Bronchial epithelial cell (primary cell): Measurements from ENCODE around the gene GPATCH8. TPM values are rescaled to one million over a fixed set of nuclear protein-coding genes. Genes with fewer than 3 reads are reported as not detected.

ENCODE experiments used
- DNase-seq: peaks from one replicate; pipeline ENCODE4 v3.0.0-alpha.2; 2010; ENCODE audit warnings: low read depth
- FAIRE-seq: peaks from 2 replicates; lab custom pipeline; 2011; peaks lifted over from hg19 to GRCh38; lab: Jason Lieb, UNC
- H3K27me3 ChIP-seq: 2 replicates; pipeline ENCODE4 v1.5.1; 2011; ENCODE audit warnings: low read length; ENCODE audit not compliant: control insufficient read depth, insufficient read depth
- H3K36me3 ChIP-seq: 2 replicates; pipeline ENCODE4 v1.5.1; 2011; ENCODE audit warnings: low read length; ENCODE audit not compliant: control insufficient read depth, insufficient read depth
- H3K4me3 ChIP-seq: 2 replicates; pipeline ENCODE4 v1.5.1; 2011; ENCODE audit warnings: mild to moderate bottlenecking, low read depth, low read length, control low read depth
- CTCF ChIP-seq: IDR thresholded peaks from 2 replicates; pipeline ENCODE4 v1.5.1; 2011; ENCODE audit warnings: mild to moderate bottlenecking, moderate library complexity, low read length, control low read depth, inconsistent platforms; ENCODE audit not compliant: insufficient read depth, severe bottlenecking
- total RNA-seq: library from RNA; depleted of rRNA; stranded (reverse); fragments of >200 nt; gene quantifications from 2 replicates; pipeline ENCODE4 v1.2.1, GENCODE V29; 2014

Gene GPATCH8
- total RNA-seq, 1 donor from 2014 or later = 14.2 TPM

GRCh38 chr17:44355642-44356099 lies 147.5 kb downstream of the GPATCH8 start:
- no peak overlapping the region for H3K4me3 ChIP-seq
- DNase-seq (no peak), FAIRE-seq (no peak)
- H3K27me3 ChIP-seq = no peaks in the 10 kb centered on the region
- H3K36me3 ChIP-seq = peaks cover 20% of the 10 kb centered on the region
- TF ChIP-seq CTCF = no peak

GRCh38 chr17:44354582-44355561 lies 148.3 kb downstream of the GPATCH8 start:
- peak; percentile 35 for TF ChIP-seq CTCF
- Histone ChIP-seq H3K27me3 (no peaks in the 10 kb centered on the region), H3K4me3 (no peak overlapping the region), H3K36me3 (peaks cover 26% of the 10 kb centered on the region)
- no peak for FAIRE-seq
- no peak for DNase-seq

- Histone ChIP-seq H3K27me3 (no peaks in the 10 kb centered on the region), H3K36me3 (peaks cover 32% of the 10 kb centered on the region), H3K4me3 (peak overlapping the region; percentile 10)
- DNase-seq (no peak), FAIRE-seq (no peak)
- no peak for TF ChIP-seq CTCF
These were observed 149.4 kb downstream of the GPATCH8 start for GRCh38 chr17:44353672-44354331.

GRCh38 chr17:44352828-44353671 lies 150.2 kb downstream of the GPATCH8 start:
- no peaks in the 10 kb centered on the region for H3K27me3 ChIP-seq
- no peak for TF ChIP-seq CTCF
- DNase-seq (no peak), FAIRE-seq (no peak)
- peaks cover 32% of the 10 kb centered on the region for H3K36me3 ChIP-seq
- H3K4me3 ChIP-seq = no peak overlapping the region

- H3K36me3 ChIP-seq = peaks cover 32% of the 10 kb centered on the region
- DNase-seq = no peak
- no peak for TF ChIP-seq CTCF
These were observed 151.0 kb downstream of the GPATCH8 start for GRCh38 chr17:44351961-44352827.

More at GRCh38 chr17:44351961-44352827, 151.0 kb downstream of the GPATCH8 start:
- H3K4me3 ChIP-seq = no peak overlapping the region
- no peaks in the 10 kb centered on the region for H3K27me3 ChIP-seq
- no peak for FAIRE-seq
